LNCaP clone FGC (cell line): ENCODE measurements around the gene OLFM3.

ENCODE experiments used
- DNase-seq: peaks from one replicate; pipeline ENCODE4 v3.0.0-alpha.2; 2011; ENCODE audit warnings: low read depth
- H3K4me3 ChIP-seq: 2 replicates; pipeline ENCODE4 v1.5.1; 2011; ENCODE audit warnings: mild to moderate bottlenecking, low read depth, low read length, control low read depth
- CTCF ChIP-seq: IDR thresholded peaks from 2 replicates; pipeline ENCODE4 v1.5.1; 2012; ENCODE audit warnings: mild to moderate bottlenecking; ENCODE audit not compliant: control insufficient read depth, insufficient read depth; ENCODE audit errors: extremely low read depth

The OLFM3 gene

DNA sequence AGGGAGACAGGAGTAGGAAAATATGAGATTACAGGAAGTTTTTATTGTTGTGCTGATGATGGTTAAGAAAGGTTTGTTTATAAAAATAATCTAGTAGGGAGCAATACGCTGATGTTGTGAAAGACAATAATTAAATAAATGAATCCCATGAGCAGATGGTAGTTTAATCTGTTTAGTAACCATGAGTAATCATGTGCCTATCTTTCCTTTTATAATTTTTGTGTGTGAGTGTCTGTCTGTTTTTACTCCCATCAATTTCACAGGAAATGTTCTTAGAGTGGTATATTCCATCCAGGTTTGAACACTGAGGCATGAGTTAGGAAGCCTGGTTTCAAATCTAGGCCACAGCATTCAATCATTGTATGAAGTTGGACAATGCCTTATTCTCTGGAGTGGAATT, 180.5 kb downstream of the OLFM3 start:
- no peak for DNase-seq
- H3K4me3 ChIP-seq = no peak overlapping the region
- no peak for TF ChIP-seq CTCF

DNA sequence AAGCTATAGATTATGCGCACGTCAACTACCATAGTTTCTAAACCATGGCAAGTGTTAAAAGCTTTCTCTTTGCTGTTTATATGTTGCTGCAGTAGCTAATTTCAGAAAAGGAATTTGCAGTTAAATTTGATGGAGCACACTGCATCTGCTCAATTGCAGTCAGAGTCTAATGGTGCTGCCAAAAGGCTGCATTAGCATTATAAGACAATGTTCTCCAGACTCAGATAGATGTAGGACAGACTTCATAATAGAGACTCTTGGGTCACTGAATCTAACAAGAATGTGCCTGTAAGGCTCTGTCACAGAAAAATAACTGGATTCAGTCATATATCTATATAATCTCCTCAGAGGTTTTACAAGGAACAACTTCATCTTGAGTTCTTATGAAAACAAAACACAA, 198.3 kb downstream of the OLFM3 start:
- no peak for DNase-seq

GRCh38 chr1:101797722-101798121, 199.0 kb downstream of the OLFM3 start:
- peak; percentile 69 for DNase-seq

More for the DNA sequence above, 198.3 kb downstream of the OLFM3 start:
- H3K4me3 ChIP-seq = no peak overlapping the region
- no peak for TF ChIP-seq CTCF

DNA sequence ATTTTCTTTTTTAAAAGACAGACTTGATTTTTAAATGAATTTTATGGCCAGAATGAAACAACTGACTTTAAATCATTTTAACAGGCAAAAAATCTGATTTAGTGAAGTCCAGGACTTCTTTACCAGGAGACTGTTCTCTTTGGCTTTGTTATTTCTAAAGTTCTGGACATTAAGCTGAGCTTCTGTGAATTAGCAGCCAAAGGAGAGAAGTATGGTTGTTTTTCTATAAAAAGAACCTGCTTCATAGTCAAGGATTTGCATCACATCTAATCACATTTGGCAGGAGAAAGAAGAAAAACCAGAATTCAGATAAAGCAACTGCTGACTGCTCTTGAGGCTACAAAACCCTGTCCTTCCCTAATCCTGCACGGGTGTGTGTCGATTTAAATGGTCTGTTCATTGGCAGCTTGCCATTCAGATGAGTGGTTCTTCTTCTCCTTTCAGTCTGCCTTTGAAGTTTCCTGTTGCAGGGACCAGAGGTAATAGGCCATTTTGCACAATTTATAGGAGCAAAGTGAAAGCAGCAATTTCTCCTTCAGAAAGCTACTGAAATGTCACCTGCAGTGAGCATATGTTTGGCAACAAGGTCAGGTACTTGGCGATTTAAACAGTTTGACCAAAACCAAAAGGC, 215.4 kb downstream of the OLFM3 start:
- no peak for TF ChIP-seq CTCF
- H3K4me3 ChIP-seq = no peak overlapping the region
- DNase-seq = no peak

More at GRCh38 chr1:101797722-101798121, 199.0 kb downstream of the OLFM3 start:
- TF ChIP-seq CTCF = no peak
- no peak overlapping the region for H3K4me3 ChIP-seq

DNA sequence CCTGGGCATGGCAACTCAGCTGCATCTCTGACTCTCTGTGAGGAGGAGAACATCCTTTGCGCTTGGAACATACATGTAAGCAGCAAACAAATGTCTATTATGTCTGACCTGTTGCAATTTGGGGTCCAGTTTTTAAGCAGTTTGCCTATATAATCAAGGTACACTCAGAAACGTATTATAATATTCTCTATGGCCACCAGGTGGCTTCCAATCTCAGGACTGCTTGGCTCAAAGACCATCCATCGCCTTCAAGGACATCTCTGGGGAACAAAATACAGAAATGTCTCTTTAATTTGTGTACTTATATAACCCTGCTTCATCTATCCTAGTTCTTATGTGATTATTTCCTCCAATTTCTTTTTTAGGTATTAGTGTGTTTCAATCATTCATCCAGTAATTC, 227.2 kb downstream of the OLFM3 start:
- peak; percentile 56 for TF ChIP-seq CTCF
- no peak for DNase-seq
- H3K4me3 ChIP-seq = no peak overlapping the region

GRCh38 chr1:101757985-101758384, 238.7 kb downstream of the OLFM3 start:
- H3K4me3 ChIP-seq = no peak overlapping the region
- no peak for DNase-seq
- TF ChIP-seq CTCF = no peak

- DNase-seq = no peak
- no peak overlapping the region for H3K4me3 ChIP-seq
- no peak for TF ChIP-seq CTCF
Observed at GRCh38 chr1:101756411-101756810, 240.3 kb downstream of the OLFM3 start.
